ENCODE results near the gene SKIL.

DNA sequence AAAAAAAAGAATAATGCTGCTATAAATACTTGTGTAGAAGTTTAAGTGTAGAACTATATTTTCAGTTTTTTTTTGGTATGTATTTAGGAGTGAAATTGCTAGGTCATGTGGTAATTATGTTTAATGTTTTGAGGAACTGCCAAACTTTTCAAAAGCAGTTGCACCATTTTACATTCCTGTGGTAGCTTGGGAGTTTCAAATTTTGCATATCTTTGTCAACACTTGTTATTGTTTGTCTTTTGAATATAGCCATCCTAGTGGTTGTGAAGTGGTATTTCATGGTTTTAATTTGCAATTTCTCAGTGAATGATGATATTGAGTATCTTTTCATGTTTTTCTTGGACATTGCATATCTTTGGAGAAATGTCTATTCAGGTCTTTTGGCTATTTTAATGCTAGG is 30.4 kb downstream of the SKIL start:
- TF ChIP-seq POLR2A (IDR thresholded peaks at IDR 0.05; ENCODE audit: low read length) (no peak), GATA1 (IDR thresholded peaks at IDR 0.05; ENCODE audit: low read depth, low read length) (no peak)
